H1 (cell line): ENCODE data around the gene PDLIM3. TPM values are rescaled to one million over a fixed set of nuclear protein-coding genes. Genes with fewer than 3 reads are reported as not detected.

Experiments
- CTCF ChIA-PET: fragments of 300-600 bp; sonication (Branson Sonifier 250); formaldehyde crosslinking; loops from one replicate; lab custom pipeline; 2021; ENCODE audit not compliant: partially characterized antibody; lab: Charles Lee
- POLR2A ChIA-PET: fragments of 300-600 bp; sonication (Branson Sonifier 250); formaldehyde crosslinking; loops from one replicate; lab custom pipeline; 2021; ENCODE audit warnings: inconsistent platforms; ENCODE audit not compliant: partially characterized antibody; lab: Charles Lee
- DNase-seq, 2 experiments: peaks; one replicate each; pipeline versions ENCODE4 v3.0.0 to v3.0.0-alpha.2; 2010 to 2022; ENCODE audit warnings: low spot score in 2 of 2, low read depth in 1 of 2, mixed read lengths in 1 of 2
- FAIRE-seq: peaks from 2 replicates; lab custom pipeline; 2011; peaks lifted over from hg19 to GRCh38; lab: Jason Lieb, UNC
- H2AFZ ChIP-seq: 2 replicates; pipeline ENCODE4 v1.8.1; 2012; ENCODE audit warnings: low read length, inconsistent platforms
- H2AK5ac ChIP-seq: 2 replicates; pipeline ENCODE4 v1.6.1; 2013; ENCODE audit warnings: low read depth, low read length
- H2BK120ac ChIP-seq: replicated peaks from 2 replicates; pipeline ENCODE3; 2013; ENCODE audit warnings: low read depth, low read length, inconsistent platforms
- H2BK12ac ChIP-seq: 2 replicates; pipeline ENCODE4 v1.6.1; 2013; ENCODE audit warnings: low read depth, low read length
- H2BK15ac ChIP-seq: 2 replicates; pipeline ENCODE4 v1.6.1; 2013; ENCODE audit warnings: low read length
- H2BK20ac ChIP-seq: 2 replicates; pipeline ENCODE4 v1.6.1; 2013; ENCODE audit warnings: low read length
- H2BK5ac ChIP-seq: 2 replicates; pipeline ENCODE4 v1.6.1; 2013; ENCODE audit warnings: low read depth, low read length
- H3K14ac ChIP-seq: 2 replicates; pipeline ENCODE4 v1.6.1; 2013; ENCODE audit warnings: inconsistent platforms; ENCODE audit not compliant: insufficient read length
- H3K18ac ChIP-seq: 2 replicates; pipeline ENCODE4 v1.6.1; 2013; ENCODE audit warnings: low read length; ENCODE audit errors: extremely low read depth
- H3K23ac ChIP-seq: 2 replicates; pipeline ENCODE4 v1.6.1; 2013; ENCODE audit warnings: inconsistent platforms; ENCODE audit not compliant: insufficient read length
- H3K23me2 ChIP-seq: 2 replicates; pipeline ENCODE4 v1.6.1; 2013; ENCODE audit warnings: low read depth, low read length
- H3K27ac ChIP-seq: 2 replicates; pipeline ENCODE4 v1.6.1; 2011; ENCODE audit warnings: low read depth, low read length, inconsistent platforms
- H3K27me3 ChIP-seq, 4 experiments: replicated peaks in 1 of 4; 1 replicate in 1 of 4; 2 replicates in 3 of 4; pipeline versions ENCODE4 v1.6.1 to v1.8.1; 2011 to 2013; ENCODE audit warnings: low read length in 3 of 4, mild to moderate bottlenecking in 3 of 4, inconsistent platforms in 2 of 4, mixed read lengths in 2 of 4, moderate library complexity in 1 of 4; ENCODE audit not compliant: control insufficient read depth in 3 of 4, insufficient read depth in 3 of 4; ENCODE audit errors: extremely low read depth in 1 of 4
- H3K36me3 ChIP-seq, 4 experiments: 2 replicates each; pipeline versions ENCODE4 v1.6.1 to v1.8.1; 2011 to 2013; ENCODE audit warnings: mild to moderate bottlenecking in 4 of 4, low read length in 3 of 4, moderate library complexity in 2 of 4, control low read depth in 1 of 4, inconsistent platforms in 1 of 4; ENCODE audit not compliant: insufficient read depth in 4 of 4, control insufficient read depth in 2 of 4
- H3K4ac ChIP-seq: replicated peaks from 2 replicates; pipeline ENCODE3; 2013; ENCODE audit warnings: low read length, low read depth, mixed read lengths, inconsistent platforms; ENCODE audit not compliant: insufficient read length
- H3K4me1 ChIP-seq, 4 experiments: replicated peaks in 1 of 4; 1 replicate in 1 of 4; 2 replicates in 3 of 4; pipeline versions ENCODE4 v1.6.1 to v1.8.1; 2011 to 2013; ENCODE audit warnings: low read length in 3 of 4, inconsistent platforms in 2 of 4, mixed read lengths in 1 of 4; ENCODE audit not compliant: insufficient read depth in 4 of 4, control insufficient read depth in 3 of 4
- H3K4me2 ChIP-seq, 2 experiments: 2 replicates each; pipeline versions ENCODE4 v1.6.1 to v1.8.1; 2011 to 2013; ENCODE audit warnings: low read depth in 2 of 2, low read length in 2 of 2, control low read depth in 1 of 2, inconsistent platforms in 1 of 2, mild to moderate bottlenecking in 1 of 2; ENCODE audit not compliant: insufficient read depth in 1 of 2
- H3K4me3 ChIP-seq, 4 experiments: fragments of 200-600, 300-600 bp in 1 of 4; sonication (generic), shearing (Covaris generic), sonication (Bioruptor Twin) in 1 of 4; 2 replicates each; pipeline versions ENCODE4 v1.5.1 to v1.8.1; 2011 to 2016; ENCODE audit warnings: low read length in 4 of 4, low read depth in 3 of 4, control low read depth in 2 of 4, inconsistent platforms in 2 of 4, mild to moderate bottlenecking in 2 of 4, mixed read lengths in 1 of 4, moderate library complexity in 1 of 4; ENCODE audit not compliant: insufficient read depth in 2 of 4; ENCODE audit errors: extremely low read depth in 1 of 4
- H3K56ac ChIP-seq: replicated peaks from 2 replicates; pipeline ENCODE3; 2013; ENCODE audit warnings: low read depth, mild to moderate bottlenecking, mixed read lengths, low read length, inconsistent platforms; ENCODE audit not compliant: insufficient read length
- H3K79me1 ChIP-seq: 2 replicates; pipeline ENCODE4 v1.6.1; 2013; ENCODE audit warnings: low read depth, low read length, control low read depth
- H3K79me2 ChIP-seq, 2 experiments: 2 replicates each; pipeline versions ENCODE4 v1.6.1 to v1.8.1; 2012 to 2013; ENCODE audit warnings: low read length in 2 of 2, mild to moderate bottlenecking in 2 of 2, inconsistent platforms in 1 of 2; ENCODE audit not compliant: insufficient read depth in 2 of 2, control insufficient read depth in 1 of 2
- H3K9ac ChIP-seq, 4 experiments: replicated peaks in 1 of 4; 1 replicate in 1 of 4; 2 replicates in 3 of 4; pipeline versions ENCODE4 v1.6.1 to v1.8.1; 2011 to 2013; ENCODE audit warnings: low read depth in 3 of 4, low read length in 3 of 4, control low read depth in 2 of 4, mild to moderate bottlenecking in 2 of 4, moderate library complexity in 2 of 4, inconsistent platforms in 1 of 4; ENCODE audit errors: extremely low read depth in 1 of 4
- H3K9me3 ChIP-seq, 2 experiments: 2 replicates each; pipeline versions ENCODE4 v1.6.1 to v1.8.1; 2012 to 2013; ENCODE audit warnings: mild to moderate bottlenecking in 2 of 2, moderate library complexity in 2 of 2, control low read depth in 1 of 2, inconsistent platforms in 1 of 2, low read depth in 1 of 2, low read length in 1 of 2, mixed read lengths in 1 of 2; ENCODE audit not compliant: insufficient read depth in 2 of 2
- H4K20me1 ChIP-seq, 2 experiments: replicated peaks in 1 of 2; 2 replicates each; pipeline versions ENCODE3 to v1.8.1; 2011 to 2013; ENCODE audit warnings: inconsistent platforms in 2 of 2, low read length in 2 of 2, mild to moderate bottlenecking in 1 of 2; ENCODE audit not compliant: insufficient read depth in 2 of 2, control insufficient read depth in 1 of 2
- H4K5ac ChIP-seq: 2 replicates; pipeline ENCODE4 v1.6.1; 2013; ENCODE audit warnings: low read length, low read depth, mixed read lengths, inconsistent platforms; ENCODE audit not compliant: insufficient read length
- H4K8ac ChIP-seq: 2 replicates; pipeline ENCODE4 v1.8.0; 2013; ENCODE audit warnings: mild to moderate bottlenecking, moderate library complexity, low read length, inconsistent platforms; ENCODE audit not compliant: insufficient read depth; ENCODE audit errors: extremely low read depth
- H4K91ac ChIP-seq: replicated peaks from 2 replicates; pipeline ENCODE3; 2013; ENCODE audit warnings: low read length, mixed read lengths, inconsistent platforms; ENCODE audit not compliant: insufficient read length
- EGR1 ChIP-seq: IDR thresholded peaks from 2 replicates; pipeline ENCODE4 v1.6.1; 2011; ENCODE audit warnings: low read depth, low read length, borderline replicate concordance
- WGBS, 2 experiments: shearing (Covaris generic) in 1 of 2; methylation state at CpG; one replicate each; pipeline versions ENCODE4 v1.1.6 to v1.1.7; 2013 to 2015; ENCODE audit warnings: low lambda C conversion rate in 2 of 2, mixed read lengths in 2 of 2, inconsistent platforms in 1 of 2, low coverage in 1 of 2, missing lambda C conversion rate in 1 of 2; ENCODE audit not compliant: insufficient replicate concordance in 2 of 2, insufficient coverage in 1 of 2, insufficient read length in 1 of 2; ENCODE audit errors: extremely low coverage in 1 of 2, missing lambda C conversion rate in 1 of 2; 5-methylcytosine and 5-hydroxymethylcytosine counted together
- polyA plus RNA-seq, 7 experiments: library from polyadenylated mRNA; depleted of rRNA in 3 of 7; stranded (reverse) in 5 of 7; unstranded in 2 of 7; fragments of >200 nt in 5 of 7; fragments of 200-250 nt in 2 of 7; gene quantifications; 1 replicate in 5 of 7; 2 replicates in 1 of 7; 4 replicates in 1 of 7; pipeline versions ENCODE4 v1.2.1 to v1.2.3, GENCODE V29; 2011 to 2013; ENCODE audit warnings: missing spikeins in 2 of 7, mixed read lengths in 2 of 7
- total RNA-seq: library from RNA; stranded (reverse); fragmentation: NEBNext Ultra II Directional; extraction: Animal tissue kit (Norgen Biotek cat#: 25700); gene quantifications from 2 replicates; pipeline ENCODE4 v1.2.1, GENCODE V29; 2021

PDLIM3 gene
- total and polyA plus RNA-seq, 2 of the 8 experiments (the other 6 are each of a cell fraction or from before 2014, with no cell fraction given) = 7.6 to 8.1 TPM

- ChIA-PET POLR2A (no interaction called here), CTCF (interaction anchor here (0.7 kb wide), 2 partner anchors 9 to 575 kb away, joined by 3 read pairs; no protein-coding TSS in a partner anchor)
- Histone ChIP-seq H3K23ac (no peak overlapping the region), H3K18ac (no peak overlapping the region), H3K79me2 (no peaks in the 10 kb centered on the region), H3K23me2 (no peaks in the 10 kb centered on the region), H3K36me3 (no peaks in the 10 kb centered on the region), H2BK12ac (no peak overlapping the region), H3K4me1 (peaks cover 0 to 5% (median 1%) of the 10 kb centered on the region in 4 experiments; a peak in 4 of 7 replicates), H3K56ac (no peak overlapping the region), H4K5ac (no peak overlapping the region), H2BK15ac (no peak overlapping the region), H3K4ac (no peak overlapping the region), H3K9me3 (no peaks in the 10 kb centered on the region), H2BK5ac (no peak overlapping the region), H3K4me2 (no peak overlapping the region), H2BK120ac (no peak overlapping the region), H3K79me1 (no peaks in the 10 kb centered on the region), H2AFZ (no peak overlapping the region), H2BK20ac (no peak overlapping the region), H3K14ac (no peak overlapping the region), H4K91ac (no peak overlapping the region), H3K27me3 (no peaks in the 10 kb centered on the region), H2AK5ac (no peak overlapping the region), H3K9ac (no peak overlapping the region), H3K27ac (no peak overlapping the region), H4K8ac (no peak overlapping the region), H4K20me1 (no peaks in the 10 kb centered on the region), H3K4me3 (no peak overlapping the region)
- no peak for DNase-seq
- FAIRE-seq = no peak
- 90% methylated on average over 8 of the region's 8 CpGs; no CpG with 5 or more reads in 1 of the 2 experiments for WGBS, 2 experiments
- no peak for TF ChIP-seq EGR1
Observed at GRCh38 chr4:185461565-185461964, 73.7 kb downstream of the PDLIM3 start.
